NOMO-1 (cell line): ENCODE data around the gene MYH6.
"Not testable (repeated sequence)": the region's sequence is repeated elsewhere in the genome, so short reads cannot be mapped to it uniquely, and the experiment has no call there.

ENCODE experiments used
- DNase-seq, 2 experiments: peaks; one replicate each; lab custom pipeline; 2025; ENCODE audit not compliant: unreplicated experiment in 2 of 2; lab: John Stamatoyannopoulos, UW

MYH6 gene

GRCh38 chr14:23407516-23408306 lies at the start of gene MYH6:
TSS of gene MYH6 (minus strand) at chr14:23408273. CDS start at chr14:23407223, 1,050 bp downstream.
- DNase-seq = no peak

GRCh38 chr14:23456883-23457586 lies 49.0 kb upstream of the MYH6 start:
- DNase-seq = not testable (repeated sequence)

GRCh38 chr14:23454445-23454856 lies 46.4 kb upstream of the MYH6 start:
- no peak for DNase-seq

DNA sequence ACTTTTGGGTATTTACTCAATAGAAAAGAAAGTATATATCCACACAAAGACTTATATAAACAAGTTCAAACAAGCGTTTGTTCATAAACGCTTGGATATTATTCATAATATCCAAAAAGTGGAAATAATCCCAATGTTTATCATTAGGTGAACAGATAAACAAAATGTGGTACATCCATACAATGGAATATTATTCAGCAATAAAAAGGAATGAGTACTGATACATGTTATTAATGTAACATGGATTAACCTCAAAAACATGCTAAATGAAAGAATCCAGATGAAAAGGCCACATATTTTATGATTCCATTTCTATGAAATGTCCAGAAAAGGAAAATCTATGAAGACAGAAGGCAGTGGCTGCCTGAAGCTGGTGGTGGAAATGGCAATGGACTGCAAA lies 44.2 kb upstream of the MYH6 start:
- DNase-seq = no peak

- no peak for DNase-seq
Observed at GRCh38 chr14:23450379-23450778, 42.3 kb upstream of the MYH6 start.

GRCh38 chr14:23449314-23449713 lies 41.2 kb upstream of the MYH6 start:
- DNase-seq = no peak

- no peak for DNase-seq
Observed at GRCh38 chr14:23447361-23448350, 39.6 kb upstream of the MYH6 start.

DNA sequence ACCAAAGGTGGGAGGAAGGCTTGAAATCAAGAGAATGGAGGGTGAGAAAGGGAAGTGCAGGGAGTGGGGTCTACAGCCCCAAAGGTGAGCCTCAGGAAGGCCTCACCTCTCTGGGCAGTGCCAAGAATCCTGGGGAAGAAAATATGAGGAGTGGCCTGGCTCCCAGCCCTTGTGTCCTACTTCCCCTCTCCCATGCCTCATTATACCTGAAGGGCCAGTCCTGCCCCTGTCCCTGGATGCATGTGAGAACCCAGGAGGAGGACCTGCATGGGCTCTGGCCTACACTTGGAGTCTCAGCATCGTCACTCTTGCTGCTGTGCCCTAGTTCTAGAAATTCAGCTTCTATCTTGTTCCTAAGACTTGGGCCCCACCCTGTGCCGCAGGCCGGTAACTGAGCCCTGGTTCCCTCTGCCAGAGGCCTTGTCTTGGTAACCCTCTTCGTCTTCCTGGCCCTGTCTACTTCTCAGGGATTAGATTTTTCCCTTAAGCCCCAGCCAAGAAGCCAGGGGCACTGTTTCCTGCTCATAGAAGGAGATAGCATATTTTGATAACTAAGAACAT lies 38.3 kb upstream of the MYH6 start:
- DNase-seq = no peak

DNA sequence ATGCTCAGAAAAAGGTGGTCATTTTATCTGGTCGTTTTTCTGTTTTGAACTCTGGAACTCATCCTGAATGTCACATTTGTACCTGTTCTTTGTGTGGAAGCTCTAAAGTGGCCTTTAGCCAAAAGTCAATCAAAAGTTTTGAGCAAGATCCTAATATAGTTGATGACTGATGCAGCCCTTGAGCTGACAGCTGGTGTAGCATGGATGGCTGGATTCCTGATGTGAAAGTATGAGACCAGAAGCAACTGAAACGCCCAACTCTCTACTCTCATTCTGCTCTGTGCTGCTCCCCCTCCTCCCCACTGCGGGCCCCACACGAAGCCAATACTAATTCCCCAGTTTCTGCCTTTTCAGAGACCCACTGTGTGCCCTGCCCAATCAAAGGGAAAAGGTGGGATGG lies 37.7 kb upstream of the MYH6 start:
- DNase-seq = no peak

DNA sequence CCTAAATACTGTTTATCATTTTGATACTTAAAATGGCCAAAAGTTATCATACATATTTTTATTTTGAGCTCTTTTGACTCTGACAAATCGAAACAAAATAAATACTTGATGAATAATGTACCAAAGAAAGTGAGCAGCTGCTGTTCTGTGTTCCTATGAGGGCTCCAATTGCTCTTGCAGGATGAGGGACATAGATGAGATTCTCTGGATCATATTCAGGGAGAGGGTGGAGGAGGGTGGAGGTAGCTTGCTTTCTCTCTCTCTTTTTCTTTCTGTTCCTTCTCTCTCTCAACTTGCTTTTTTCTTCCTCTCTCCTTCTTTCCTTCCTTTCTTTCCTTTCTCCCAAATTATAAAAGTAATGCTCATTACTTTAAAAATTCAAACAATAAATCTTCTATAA lies 36.2 kb upstream of the MYH6 start:
- no peak for DNase-seq

- no peak for DNase-seq
Observed at GRCh38 chr14:23443881-23444280, 35.8 kb upstream of the MYH6 start.

DNA sequence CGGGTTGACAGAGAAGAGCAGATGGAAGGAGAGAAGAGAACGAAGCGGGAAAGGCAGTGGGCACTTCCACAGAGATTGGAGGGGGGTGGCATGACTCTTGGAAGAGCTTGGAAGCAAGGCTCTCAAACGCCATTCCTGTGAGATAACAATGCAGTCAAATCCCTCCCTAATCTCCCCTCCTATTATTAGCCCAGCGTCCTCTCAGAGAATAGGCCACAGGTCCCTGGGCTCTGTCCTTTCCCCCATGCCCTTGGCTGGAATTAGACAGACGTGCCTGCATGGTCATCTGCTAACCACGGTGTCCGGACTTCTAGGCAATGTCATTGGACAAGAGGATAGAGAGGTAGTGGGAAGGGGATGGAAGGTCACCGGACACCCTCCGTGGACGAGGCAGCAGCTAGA lies 35.3 kb upstream of the MYH6 start:
- no peak for DNase-seq

DNA sequence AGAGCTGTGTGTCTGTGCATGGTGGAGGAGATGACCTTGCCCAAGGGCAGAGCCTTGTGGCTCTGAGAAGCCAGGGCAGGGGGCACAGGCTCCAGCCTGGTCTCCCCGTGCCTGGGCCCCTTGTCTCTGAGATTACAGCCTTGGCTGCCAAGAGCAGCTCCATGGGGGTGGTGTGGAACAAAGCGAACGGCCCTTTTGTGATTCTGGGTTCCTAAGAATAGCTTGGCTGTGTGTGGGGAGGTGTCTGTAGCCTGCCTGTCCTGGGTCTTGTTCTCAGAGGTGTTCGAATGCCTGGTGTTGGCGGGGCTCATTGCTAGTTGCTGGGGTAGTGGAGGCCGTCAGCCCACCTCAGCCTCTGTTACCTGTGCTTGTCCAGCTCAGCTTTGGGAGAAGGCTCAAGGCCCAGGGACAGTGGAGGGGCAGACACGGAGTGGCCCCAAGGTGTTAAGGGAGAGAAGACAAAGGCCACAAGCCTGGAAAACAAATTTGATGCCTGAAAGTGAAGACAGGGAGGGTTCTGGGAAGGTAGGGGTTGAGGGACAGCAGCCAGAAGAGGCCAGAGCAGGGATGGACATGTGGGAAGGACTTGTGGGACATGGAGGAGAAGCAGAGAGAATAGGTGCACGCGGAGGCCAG lies 34.8 kb upstream of the MYH6 start:
- no peak for DNase-seq

DNA sequence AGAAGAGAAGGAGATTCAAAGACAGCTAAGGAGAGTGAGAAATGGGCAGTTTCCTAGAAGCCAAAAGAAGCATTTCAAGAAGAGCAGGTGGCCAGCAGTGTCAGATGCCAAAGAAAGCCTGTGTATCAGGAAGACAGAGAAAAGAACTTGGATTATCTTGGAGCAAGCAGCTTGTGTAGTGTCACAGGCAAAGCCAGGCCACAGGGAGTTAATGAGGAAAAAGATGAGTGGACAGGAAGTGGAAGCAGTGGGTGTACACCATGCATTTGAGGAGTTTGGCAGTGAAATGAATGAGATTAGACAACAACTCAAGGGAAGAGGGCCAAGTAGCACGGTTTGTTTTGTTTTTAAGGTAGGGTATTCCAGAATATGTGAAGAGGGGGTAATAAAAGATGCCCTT lies 33.0 kb upstream of the MYH6 start:
- no peak for DNase-seq

- DNase-seq = no peak
Observed at GRCh38 chr14:23439107-23439835, 31.2 kb upstream of the MYH6 start.

- no peak for DNase-seq
Observed at GRCh38 chr14:23438101-23438971, 30.3 kb upstream of the MYH6 start.

DNA sequence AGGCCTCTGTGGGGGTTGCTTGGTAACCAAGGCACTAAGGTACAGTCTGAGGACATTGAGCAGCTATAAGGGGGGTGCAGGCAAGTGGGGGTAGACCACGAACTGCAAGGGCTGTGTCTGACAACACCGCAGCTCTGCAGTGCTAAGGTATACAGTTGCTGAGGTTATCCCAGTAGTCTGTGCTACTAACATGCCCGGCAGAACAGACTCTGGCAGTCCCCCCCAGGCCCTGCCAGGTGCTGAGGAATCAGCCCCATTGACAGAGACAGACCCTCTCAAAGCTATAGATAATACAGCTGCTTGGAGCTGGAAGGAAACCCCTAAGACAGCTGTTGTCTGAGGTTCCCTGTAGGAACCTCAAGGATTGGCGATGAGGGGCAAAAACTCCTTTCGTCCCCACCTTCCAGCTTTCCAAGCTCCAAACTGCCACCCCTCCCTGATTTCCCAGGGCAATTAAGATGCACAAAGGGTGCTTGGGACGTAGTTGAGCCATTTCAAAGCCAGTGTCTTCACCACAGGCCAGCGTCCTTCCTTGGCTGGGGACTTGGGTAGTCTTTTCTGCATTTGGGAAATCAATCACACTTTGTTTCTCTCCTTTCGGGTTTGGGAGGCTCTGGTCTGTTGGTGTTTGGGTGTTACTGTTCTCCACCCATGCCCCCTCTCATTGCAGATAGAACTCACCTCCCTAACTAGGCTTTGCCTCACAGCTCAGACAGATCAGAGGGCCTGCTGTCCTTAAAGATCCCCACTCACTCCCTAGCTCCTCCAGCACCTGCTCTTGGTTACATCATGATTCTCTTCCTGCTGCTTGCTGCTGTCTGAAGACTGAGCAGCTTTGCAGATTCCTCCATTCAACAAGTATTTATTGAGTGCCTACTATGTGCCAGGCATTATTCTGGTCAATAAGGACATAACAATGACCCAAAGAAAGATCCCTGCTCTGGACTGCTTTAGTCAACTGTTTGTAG lies 29.3 kb upstream of the MYH6 start:
- no peak for DNase-seq
